AG09309 (cell line): Measurements from ENCODE around the gene GYG2.

Experiments used
- DNase-seq: peaks from one replicate; pipeline ENCODE4 v3.0.0-alpha.2; 2010; ENCODE audit warnings: low read depth
- H3K4me3 ChIP-seq: 2 replicates; pipeline ENCODE4 v1.5.1; 2011; ENCODE audit warnings: mild to moderate bottlenecking, low read depth, low read length, moderate library complexity; ENCODE audit not compliant: control insufficient read depth
- CTCF ChIP-seq: IDR thresholded peaks from 2 replicates; pipeline ENCODE4 v1.5.1; 2011; ENCODE audit warnings: mild to moderate bottlenecking, low read depth, low read length, inconsistent platforms; ENCODE audit not compliant: insufficient read depth, control insufficient read depth; ENCODE audit errors: missing control alignments

GYG2 gene

GRCh38 chrX:2831471-2832228 is 2.9 kb downstream of the GYG2 start:
- no peak overlapping the region for H3K4me3 ChIP-seq
- no peak for TF ChIP-seq CTCF
- DNase-seq, result no peak

GRCh38 chrX:2837961-2838360 is 9.2 kb downstream of the GYG2 start:
- TF ChIP-seq CTCF, result no peak
- no peak overlapping the region for H3K4me3 ChIP-seq
- DNase-seq, result no peak

- no peak for DNase-seq
- no peak for TF ChIP-seq CTCF
- no peak overlapping the region for H3K4me3 ChIP-seq
Observed at GRCh38 chrX:2840961-2841360, 12.2 kb downstream of the GYG2 start.

- no peak overlapping the region for H3K4me3 ChIP-seq
- no peak for TF ChIP-seq CTCF
- DNase-seq, result no peak
Observed at GRCh38 chrX:2841537-2841936, 12.8 kb downstream of the GYG2 start.

- H3K4me3 ChIP-seq, result no peak overlapping the region
- no peak for TF ChIP-seq CTCF
- DNase-seq, result no peak
Observed at GRCh38 chrX:2846992-2847391, 18.3 kb downstream of the GYG2 start.

- no peak overlapping the region for H3K4me3 ChIP-seq
- TF ChIP-seq CTCF, result no peak
- DNase-seq, result peak; percentile 40
Observed at GRCh38 chrX:2848871-2849301, 20.2 kb downstream of the GYG2 start.
